Body of pancreas (tissue), 4 donors: ENCODE results near the gene EPM2AIP1. TPM values are rescaled to one million over a fixed set of nuclear protein-coding genes. Genes with fewer than 3 reads are reported as not detected.

ENCODE experiments used
- ATAC-seq: fragments of 150-250 bp; one replicate; pipeline ENCODE4 v1.9.1; 2016
- DNase-seq, 4 donors: peaks; one replicate each; pipeline ENCODE4 v3.0.0-alpha.2; 2019
- H3K27ac ChIP-seq, 4 donors: fragments of 200-600 bp; sonication (generic); 1 replicate in 3 of 4; 2 replicates in 1 of 4; pipeline versions ENCODE4 v1.5.1 to v1.6.1; 2016 to 2019; ENCODE audit warnings: mild to moderate bottlenecking in 1 of 4, mixed read lengths in 1 of 4, moderate library complexity in 1 of 4
- H3K27me3 ChIP-seq, 2 donors: fragments of 200-600 bp; sonication (generic); one replicate each; pipeline ENCODE4 v1.6.0; 2016; ENCODE audit warnings: mild to moderate bottlenecking in 1 of 2
- H3K36me3 ChIP-seq, 2 donors: fragments of 200-600 bp; sonication (generic); replicated peaks in 1 of 2; 2 replicates each; pipeline ENCODE4 v1.5.1; 2016; ENCODE audit warnings: low read depth in 2 of 2; ENCODE audit not compliant: insufficient read depth in 1 of 2
- H3K4me1 ChIP-seq: fragments of 200-600 bp; sonication (generic); one replicate; pipeline ENCODE4 v1.6.0; 2016
- H3K4me3 ChIP-seq, 2 donors: fragments of 200-600 bp; sonication (generic); 1 replicate in 1 of 2; 2 replicates in 1 of 2; pipeline ENCODE4 v1.5.1; 2016 to 2019
- H3K9me3 ChIP-seq, 3 donors: fragments of 200-600 bp; sonication (generic); 1 replicate in 2 of 3; 2 replicates in 1 of 3; pipeline ENCODE4 v1.5.1; 2016
- POLR2A ChIP-seq, 3 donors: fragments of 450-650 bp; IDR thresholded peaks; one replicate each; pipeline ENCODE4 v1.6.1; 2016; ENCODE audit warnings: antibody characterized with exemption in 3 of 3, mild to moderate bottlenecking in 2 of 3
- whole genome bisulfite sequencing, 2 donors: methylation state at CpG; one replicate each; pipeline ENCODE4 v1.1.5; 2017; 5-methylcytosine and 5-hydroxymethylcytosine counted together
- intact Hi-C: fragments of 100-400 bp; cut with DNase I; formaldehyde crosslinking; loops from one replicate; pipeline ENCODE4 v1.15.1; 2023
- total RNA-seq, 2 donors: library from RNA; depleted of rRNA; stranded (reverse); fragments of >200 nt; gene quantifications; one replicate each; pipeline ENCODE4 v1.1.0, GENCODE V29; 2016
- TF ChIP-seq, protein P1 (sequence below), 7 experiments: fragments of 450-650 bp in 4 of 7; fragments of 200-600 bp in 3 of 7; sonication (generic) in 3 of 7; IDR thresholded peaks; one replicate each; pipeline ENCODE4 v1.5.1; 2016 to 2019; ENCODE audit warnings: antibody characterized with exemption in 7 of 7

Gene EPM2AIP1
- total RNA-seq, 2 donors from 2014 or later = 9.1 to 10.9 TPM

DNA sequence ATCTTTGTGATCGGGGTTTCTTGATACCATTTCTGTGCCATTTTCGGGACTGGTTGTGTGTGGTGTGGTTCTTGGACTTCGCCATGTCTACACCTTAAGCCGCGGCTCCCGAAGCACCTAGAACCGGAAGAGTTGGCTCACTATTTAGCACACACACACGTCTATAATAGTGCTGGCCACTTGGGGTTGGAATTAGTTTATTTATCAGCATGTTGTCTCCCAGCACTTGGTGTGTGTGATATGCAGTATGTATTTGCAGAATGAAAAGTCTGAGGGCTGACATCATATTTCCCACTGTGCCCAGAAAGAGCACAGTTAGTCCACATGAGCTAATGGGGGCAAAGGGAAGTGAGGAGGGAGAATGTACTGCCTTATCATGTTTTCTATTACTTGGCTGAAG is 24.0 kb upstream of the EPM2AIP1 start:
- peaks cover 5 to 37% of the 10 kb centered on the region in 2 donors for H3K36me3 ChIP-seq
- no peaks in the 10 kb centered on the region for H3K9me3 ChIP-seq
- H3K27ac ChIP-seq = no peak overlapping the region
- H3K4me1 ChIP-seq = no peaks in the 10 kb centered on the region
- intact Hi-C loops = no loop called here
- WGBS, 2 donors = 93 to 94% methylated on average over 8 of the region's 8 CpGs
- H3K27me3 ChIP-seq = no peaks in the 10 kb centered on the region
- no peak overlapping the region for H3K4me3 ChIP-seq
- DNase-seq (no peak), ATAC-seq (no peak)
- TF ChIP-seq, protein P1, sequence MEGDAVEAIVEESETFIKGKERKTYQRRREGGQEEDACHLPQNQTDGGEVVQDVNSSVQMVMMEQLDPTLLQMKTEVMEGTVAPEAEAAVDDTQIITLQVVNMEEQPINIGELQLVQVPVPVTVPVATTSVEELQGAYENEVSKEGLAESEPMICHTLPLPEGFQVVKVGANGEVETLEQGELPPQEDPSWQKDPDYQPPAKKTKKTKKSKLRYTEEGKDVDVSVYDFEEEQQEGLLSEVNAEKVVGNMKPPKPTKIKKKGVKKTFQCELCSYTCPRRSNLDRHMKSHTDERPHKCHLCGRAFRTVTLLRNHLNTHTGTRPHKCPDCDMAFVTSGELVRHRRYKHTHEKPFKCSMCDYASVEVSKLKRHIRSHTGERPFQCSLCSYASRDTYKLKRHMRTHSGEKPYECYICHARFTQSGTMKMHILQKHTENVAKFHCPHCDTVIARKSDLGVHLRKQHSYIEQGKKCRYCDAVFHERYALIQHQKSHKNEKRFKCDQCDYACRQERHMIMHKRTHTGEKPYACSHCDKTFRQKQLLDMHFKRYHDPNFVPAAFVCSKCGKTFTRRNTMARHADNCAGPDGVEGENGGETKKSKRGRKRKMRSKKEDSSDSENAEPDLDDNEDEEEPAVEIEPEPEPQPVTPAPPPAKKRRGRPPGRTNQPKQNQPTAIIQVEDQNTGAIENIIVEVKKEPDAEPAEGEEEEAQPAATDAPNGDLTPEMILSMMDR (IDR thresholded peaks at IDR 0.05) = no peak
- TF ChIP-seq POLR2A (IDR thresholded peaks at IDR 0.05) = no peak

DNA sequence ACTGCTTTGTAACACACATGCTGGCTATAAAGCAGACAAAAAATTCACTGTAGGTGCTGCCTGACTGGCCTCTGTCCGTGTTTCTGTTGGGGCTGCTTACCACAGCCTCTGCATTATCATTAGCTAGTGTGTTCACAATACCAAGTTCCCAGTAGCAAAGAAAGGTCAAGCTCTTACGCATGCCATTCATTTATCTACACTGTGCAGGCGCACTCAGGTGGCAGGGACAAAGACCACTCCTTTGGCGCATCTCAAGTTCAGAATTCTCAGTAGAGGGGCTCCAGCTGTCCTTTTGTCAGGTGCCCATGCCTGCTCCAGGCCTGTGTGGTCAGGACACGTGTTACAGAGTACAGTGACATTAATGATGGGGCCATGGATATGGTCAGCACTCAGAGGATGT is 22.7 kb upstream of the EPM2AIP1 start:
- no peaks in the 10 kb centered on the region for H3K9me3 ChIP-seq
- intact Hi-C loops = no loop called here
- H3K36me3 ChIP-seq = peaks cover 5 to 36% of the 10 kb centered on the region in 2 donors
- DNase-seq (no peak), ATAC-seq (no peak)
- no peak for TF ChIP-seq POLR2A (IDR thresholded peaks at IDR 0.05)
- TF ChIP-seq, protein P1 (IDR thresholded peaks at IDR 0.05) = no peak
- H3K4me1 ChIP-seq = no peaks in the 10 kb centered on the region
- H3K27me3 ChIP-seq = no peaks in the 10 kb centered on the region
- H3K27ac ChIP-seq = no peak overlapping the region
- H3K4me3 ChIP-seq = no peak overlapping the region
- WGBS, 2 donors = 91 to 97% methylated on average over 5 of the region's 5 CpGs

DNA sequence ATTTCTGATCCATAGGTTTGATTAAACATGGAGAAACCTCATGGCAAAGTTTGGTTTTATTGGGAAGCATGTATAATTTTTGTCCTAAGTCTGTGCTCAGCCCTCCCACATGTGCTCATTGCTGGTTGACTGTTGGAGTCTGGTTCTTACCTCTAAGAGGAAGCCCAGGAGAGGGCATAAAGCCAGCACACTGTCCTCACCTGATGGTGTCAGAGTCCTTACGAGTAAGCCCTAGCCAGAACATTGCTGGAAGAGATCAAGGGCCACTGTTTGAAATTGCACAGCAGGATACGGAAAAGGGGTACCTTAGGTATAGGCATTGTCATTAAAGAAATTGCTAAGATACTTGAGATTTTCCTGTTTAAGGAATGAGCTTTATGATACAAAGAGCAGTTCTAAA is 21.7 kb upstream of the EPM2AIP1 start:
- Histone ChIP-seq H3K4me1 (no peaks in the 10 kb centered on the region), H3K36me3 (peaks cover 5 to 31% of the 10 kb centered on the region in 2 donors), H3K27ac (no peak overlapping the region), H3K9me3 (no peaks in the 10 kb centered on the region), H3K4me3 (no peak overlapping the region), H3K27me3 (no peaks in the 10 kb centered on the region)
- DNase-seq (no peak), ATAC-seq (no peak)
- intact Hi-C loops = no loop called here
- WGBS, 2 donors = 76 to 88% methylated on average over 2 of the region's 2 CpGs
- TF ChIP-seq POLR2A (IDR thresholded peaks at IDR 0.05) = no peak
- TF ChIP-seq, protein P1 (IDR thresholded peaks at IDR 0.05) = no peak

DNA sequence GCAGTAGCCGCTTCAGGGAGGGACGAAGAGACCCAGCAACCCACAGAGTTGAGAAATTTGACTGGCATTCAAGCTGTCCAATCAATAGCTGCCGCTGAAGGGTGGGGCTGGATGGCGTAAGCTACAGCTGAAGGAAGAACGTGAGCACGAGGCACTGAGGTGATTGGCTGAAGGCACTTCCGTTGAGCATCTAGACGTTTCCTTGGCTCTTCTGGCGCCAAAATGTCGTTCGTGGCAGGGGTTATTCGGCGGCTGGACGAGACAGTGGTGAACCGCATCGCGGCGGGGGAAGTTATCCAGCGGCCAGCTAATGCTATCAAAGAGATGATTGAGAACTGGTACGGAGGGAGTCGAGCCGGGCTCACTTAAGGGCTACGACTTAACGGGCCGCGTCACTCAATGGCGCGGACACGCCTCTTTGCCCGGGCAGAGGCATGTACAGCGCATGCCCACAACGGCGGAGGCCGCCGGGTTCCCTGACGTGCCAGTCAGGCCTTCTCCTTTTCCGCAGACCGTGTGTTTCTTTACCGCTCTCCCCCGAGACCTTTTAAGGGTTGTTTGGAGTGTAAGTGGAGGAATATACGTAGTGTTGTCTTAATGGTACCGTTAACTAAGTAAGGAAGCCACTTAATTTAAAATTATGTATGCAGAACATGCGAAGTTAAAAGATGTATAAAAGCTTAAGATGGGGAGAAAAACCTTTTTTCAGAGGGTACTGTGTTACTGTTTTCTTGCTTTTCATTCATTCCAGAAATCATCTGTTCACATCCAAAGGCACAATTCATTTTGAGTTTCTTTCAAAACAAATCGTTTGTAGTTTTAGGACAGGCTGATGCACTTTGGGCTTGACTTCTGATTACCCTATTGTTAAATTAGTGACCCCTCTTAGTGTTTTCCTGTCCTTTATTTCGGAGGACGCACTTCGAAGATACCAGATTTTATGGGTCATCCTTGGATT is 674 bp upstream of the EPM2AIP1 start, which contains the start of gene MLH1:
MLH1 (plus strand) TSS at position 193 of the 958 bp plus-strand sequence; CDS start at position 223, 30 bp downstream.
- DNase-seq = peak; percentile 95 to 100 (median 100)
- TF ChIP-seq, protein P1 (IDR thresholded peaks at IDR 0.05) = peak in 1 of 7 experiments; percentile 5
- peak; percentile 57 to 74 (median 69) for TF ChIP-seq POLR2A (IDR thresholded peaks at IDR 0.05)
- H3K9me3 ChIP-seq = no peaks in the 10 kb centered on the region
- 0 to 1% methylated on average over 38 to 47 of the region's 47 CpGs for WGBS, 2 donors
- intact Hi-C loops = no loop called here
- peaks cover 0 to 2% of the 10 kb centered on the region in 2 donors for H3K36me3 ChIP-seq
- peaks cover 45% of the 10 kb centered on the region for H3K4me1 ChIP-seq
- peak within 1 kb of the TSS; percentile 93 to 99 (median 95) for H3K27ac ChIP-seq
- peak; percentile 93 for ATAC-seq
- H3K4me3 ChIP-seq = peak within 1 kb of the TSS; percentile 38 to 41
- no peaks in the 10 kb centered on the region for H3K27me3 ChIP-seq
